H9 (cell line): ENCODE data around the gene MSI2. TPM values are rescaled to one million over a fixed set of nuclear protein-coding genes. Genes with fewer than 3 reads are reported as not detected.

Experiments used
- DNase-seq: peaks from one replicate; pipeline ENCODE4 v3.0.0-alpha.2; 2017
- H2AFZ ChIP-seq: one replicate; pipeline ENCODE4 v1.6.1; 2013; ENCODE audit warnings: mild to moderate bottlenecking, low read length, control low read depth, moderate library complexity
- H2AK5ac ChIP-seq: 2 replicates; pipeline ENCODE4 v1.6.1; 2013; ENCODE audit warnings: low read length, control low read depth, mixed read lengths; ENCODE audit not compliant: insufficient read length
- H2BK120ac ChIP-seq: one replicate; pipeline ENCODE4 v1.6.1; 2013; ENCODE audit warnings: low read depth, mild to moderate bottlenecking, low read length, control low read depth, inconsistent platforms; ENCODE audit not compliant: poor library complexity, severe bottlenecking
- H2BK12ac ChIP-seq: 2 replicates; pipeline ENCODE4 v1.6.1; 2013; ENCODE audit warnings: low read length, control low read depth, mixed read lengths, low read depth; ENCODE audit not compliant: insufficient read length
- H2BK15ac ChIP-seq: 2 replicates; pipeline ENCODE4 v1.6.1; 2013; ENCODE audit warnings: low read depth, low read length, control low read depth
- H2BK20ac ChIP-seq: one replicate; pipeline ENCODE4 v1.6.1; 2013; ENCODE audit warnings: low read depth, mild to moderate bottlenecking, low read length, control low read depth, inconsistent platforms; ENCODE audit not compliant: poor library complexity, severe bottlenecking
- H2BK5ac ChIP-seq: 2 replicates; pipeline ENCODE4 v1.6.1; 2013; ENCODE audit warnings: low read length, control low read depth, mixed read lengths; ENCODE audit not compliant: insufficient read length
- H3K14ac ChIP-seq: 2 replicates; pipeline ENCODE4 v1.6.1; 2013; ENCODE audit warnings: low read length, control low read depth; ENCODE audit not compliant: insufficient read depth
- H3K18ac ChIP-seq: 2 replicates; pipeline ENCODE4 v1.6.1; 2013; ENCODE audit warnings: low read depth, mild to moderate bottlenecking, mixed read lengths, low read length, control low read depth; ENCODE audit not compliant: insufficient read length
- H3K23ac ChIP-seq: 2 replicates; pipeline ENCODE4 v1.6.1; 2013; ENCODE audit warnings: low read length, control low read depth, mixed read lengths, low read depth; ENCODE audit not compliant: insufficient read length
- H3K23me2 ChIP-seq: 2 replicates; pipeline ENCODE4 v1.6.1; 2013; ENCODE audit warnings: low read depth, mild to moderate bottlenecking, mixed read lengths, low read length, control low read depth; ENCODE audit not compliant: insufficient read length, poor library complexity, severe bottlenecking
- H3K27ac ChIP-seq: 2 replicates; pipeline ENCODE4 v1.5.1; 2013; ENCODE audit warnings: low read length, control low read depth, mixed read lengths, low read depth; ENCODE audit not compliant: insufficient read length
- H3K27me3 ChIP-seq: 2 replicates; pipeline ENCODE4 v1.6.1; 2013; ENCODE audit warnings: low read length, control low read depth, inconsistent platforms; ENCODE audit not compliant: insufficient read depth
- H3K4ac ChIP-seq: 2 replicates; pipeline ENCODE4 v1.6.1; 2013; ENCODE audit warnings: low read depth, mild to moderate bottlenecking, control low read depth, inconsistent platforms, low read length, moderate library complexity
- H3K4me1 ChIP-seq: 2 replicates; pipeline ENCODE4 v1.6.1; 2013; ENCODE audit warnings: low read length, control low read depth, inconsistent platforms; ENCODE audit not compliant: insufficient read depth
- H3K4me2 ChIP-seq: 2 replicates; pipeline ENCODE4 v1.6.1; 2013; ENCODE audit warnings: low read length, control low read depth, mixed read lengths; ENCODE audit not compliant: insufficient read length, insufficient read depth
- H3K56ac ChIP-seq: 2 replicates; pipeline ENCODE4 v1.6.1; 2013; ENCODE audit warnings: low read depth, mild to moderate bottlenecking, mixed read lengths, low read length, control low read depth; ENCODE audit not compliant: insufficient read length
- H3K79me1 ChIP-seq: 2 replicates; pipeline ENCODE4 v1.6.1; 2013; ENCODE audit warnings: low read depth, mild to moderate bottlenecking, moderate library complexity, low read length, control low read depth, inconsistent platforms; ENCODE audit not compliant: insufficient read depth, poor library complexity, severe bottlenecking
- H3K79me2 ChIP-seq: 2 replicates; pipeline ENCODE4 v1.6.1; 2013; ENCODE audit warnings: low read length, control low read depth, inconsistent platforms; ENCODE audit not compliant: insufficient read depth
- H3K9ac ChIP-seq: 2 replicates; pipeline ENCODE4 v1.6.1; 2013; ENCODE audit warnings: low read length, control low read depth, mixed read lengths; ENCODE audit not compliant: insufficient read length; ENCODE audit errors: extremely low read depth
- H3K9me3 ChIP-seq: one replicate; pipeline ENCODE4 v1.6.1; 2013; ENCODE audit warnings: low read depth, low read length, inconsistent platforms; ENCODE audit not compliant: control insufficient read depth
- H3T11ph ChIP-seq: one replicate; pipeline ENCODE4 v1.6.1; 2013; ENCODE audit warnings: mild to moderate bottlenecking, low read length, control low read depth, inconsistent platforms
- H4K20me1 ChIP-seq: one replicate; pipeline ENCODE4 v1.6.1; 2013; ENCODE audit not compliant: control insufficient read depth, insufficient read length, insufficient read depth
- H4K5ac ChIP-seq: 2 replicates; pipeline ENCODE4 v1.6.1; 2013; ENCODE audit warnings: low read depth, mild to moderate bottlenecking, mixed read lengths, low read length, control low read depth; ENCODE audit not compliant: insufficient read length
- H4K8ac ChIP-seq: replicated peaks from 2 replicates; pipeline ENCODE4 v1.6.1; 2013; ENCODE audit warnings: low read length, control low read depth, mixed read lengths, low read depth; ENCODE audit not compliant: insufficient read length
- H4K91ac ChIP-seq: 2 replicates; pipeline ENCODE4 v1.6.1; 2013; ENCODE audit warnings: low read depth, mild to moderate bottlenecking, moderate library complexity, mixed read lengths, low read length, control low read depth; ENCODE audit not compliant: insufficient read length
- H3K27ac Mint-ChIP-seq, 3 experiments: 2 replicates in 2 of 3; 3 replicates in 1 of 3; pipeline ENCODE4 v1.8.0; 2020 to 2021; ENCODE audit warnings: mixed read lengths in 3 of 3, mild to moderate bottlenecking in 1 of 3, moderate library complexity in 1 of 3
- H3K27me3 Mint-ChIP-seq: 2 replicates; pipeline ENCODE4 v1.8.0; 2021; ENCODE audit warnings: low read depth, mild to moderate bottlenecking, moderate library complexity, mixed read lengths
- H3K36me3 Mint-ChIP-seq, 3 experiments: 2 replicates in 2 of 3; 3 replicates in 1 of 3; pipeline ENCODE4 v1.8.0; 2020 to 2021; ENCODE audit warnings: low read depth in 3 of 3, mixed read lengths in 3 of 3; ENCODE audit not compliant: insufficient read depth in 1 of 3
- H3K4me1 Mint-ChIP-seq, 2 experiments: 2 replicates each; pipeline ENCODE4 v1.8.0; 2020; ENCODE audit warnings: mixed read lengths in 2 of 2
- H3K4me3 Mint-ChIP-seq, 2 experiments: 2 replicates in 1 of 2; 3 replicates in 1 of 2; pipeline ENCODE4 v1.8.0; 2020 to 2021; ENCODE audit warnings: mild to moderate bottlenecking in 2 of 2, mixed read lengths in 2 of 2, moderate library complexity in 1 of 2
- H3K9me3 Mint-ChIP-seq, 2 experiments: 2 replicates in 1 of 2; 3 replicates in 1 of 2; pipeline ENCODE4 v1.8.0; 2020; ENCODE audit warnings: mild to moderate bottlenecking in 2 of 2, mixed read lengths in 2 of 2, moderate library complexity in 1 of 2
- WGBS: extraction: QIAGEN DNeasy Blood & Tissue Kit; methylation state at CpG from one replicate; pipeline ENCODE4 v1.1.7; 2013; ENCODE audit warnings: missing lambda C conversion rate, low lambda C conversion rate, mixed read lengths; ENCODE audit not compliant: insufficient read length; ENCODE audit errors: extremely low coverage; 5-methylcytosine and 5-hydroxymethylcytosine counted together
- total RNA-seq: library from RNA; stranded (reverse); gene quantifications from 2 replicates; pipeline ENCODE4 v1.2.1, GENCODE V29; 2021
- TF ChIP-seq, protein P1 (sequence below): fragments of 200-600 bp; sonication (generic); conservative IDR thresholded peaks from 3 replicates; pipeline ENCODE4 v1.8.0; 2021; ENCODE audit warnings: antibody characterized with exemption, mild to moderate bottlenecking

Gene MSI2
- total RNA-seq, 1 experiment from 2014 or later = 98.5 TPM

DNA sequence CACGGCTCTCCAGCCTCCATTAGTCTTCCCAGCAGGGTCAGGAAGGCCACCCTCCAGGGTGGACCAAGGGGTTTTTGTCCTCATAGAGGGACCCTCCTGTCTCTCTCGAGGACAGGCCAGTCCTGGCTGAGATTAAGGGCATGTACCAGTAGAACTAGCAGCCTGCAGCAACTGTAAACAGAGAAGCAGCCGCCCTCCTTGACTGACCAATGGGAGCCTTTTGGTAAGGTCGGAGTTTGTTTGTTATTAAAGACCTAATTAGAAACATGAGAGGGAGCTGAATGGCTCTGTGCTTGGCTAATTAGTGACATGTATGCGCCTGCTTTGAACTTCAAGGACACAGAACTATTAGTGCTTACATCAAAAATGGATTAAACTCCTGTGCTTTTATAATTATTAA lies 408.8 kb downstream of the MSI2 start:
- no peak overlapping the region for H3K27ac ChIP-seq
- H3K79me2 ChIP-seq = no peaks in the 10 kb centered on the region; the same call in 1 of the 2 replicates
- no peak overlapping the region for H4K8ac ChIP-seq
- H2BK20ac ChIP-seq = no peak overlapping the region
- peak overlapping the region; percentile 22 to 47 (median 24); a peak in 3 of 7 replicates for H3K27ac Mint-ChIP-seq
- no peak overlapping the region for H3T11ph ChIP-seq
- H2BK15ac ChIP-seq = no peak overlapping the region
- WGBS = no CpG with 5 or more reads among the region's 5 CpGs
- no peak overlapping the region for H2AFZ ChIP-seq
- H3K18ac ChIP-seq = no peak overlapping the region
- TF ChIP-seq, protein P1, sequence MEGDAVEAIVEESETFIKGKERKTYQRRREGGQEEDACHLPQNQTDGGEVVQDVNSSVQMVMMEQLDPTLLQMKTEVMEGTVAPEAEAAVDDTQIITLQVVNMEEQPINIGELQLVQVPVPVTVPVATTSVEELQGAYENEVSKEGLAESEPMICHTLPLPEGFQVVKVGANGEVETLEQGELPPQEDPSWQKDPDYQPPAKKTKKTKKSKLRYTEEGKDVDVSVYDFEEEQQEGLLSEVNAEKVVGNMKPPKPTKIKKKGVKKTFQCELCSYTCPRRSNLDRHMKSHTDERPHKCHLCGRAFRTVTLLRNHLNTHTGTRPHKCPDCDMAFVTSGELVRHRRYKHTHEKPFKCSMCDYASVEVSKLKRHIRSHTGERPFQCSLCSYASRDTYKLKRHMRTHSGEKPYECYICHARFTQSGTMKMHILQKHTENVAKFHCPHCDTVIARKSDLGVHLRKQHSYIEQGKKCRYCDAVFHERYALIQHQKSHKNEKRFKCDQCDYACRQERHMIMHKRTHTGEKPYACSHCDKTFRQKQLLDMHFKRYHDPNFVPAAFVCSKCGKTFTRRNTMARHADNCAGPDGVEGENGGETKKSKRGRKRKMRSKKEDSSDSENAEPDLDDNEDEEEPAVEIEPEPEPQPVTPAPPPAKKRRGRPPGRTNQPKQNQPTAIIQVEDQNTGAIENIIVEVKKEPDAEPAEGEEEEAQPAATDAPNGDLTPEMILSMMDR = no peak
- H3K4me1 ChIP-seq = peaks cover 3% of the 10 kb centered on the region; the same call in 1 of the 2 replicates
- no peaks in the 10 kb centered on the region for H3K9me3 Mint-ChIP-seq
- H3K4ac ChIP-seq = no peak overlapping the region
- H3K14ac ChIP-seq = no peak overlapping the region
- H3K9ac ChIP-seq = no peak overlapping the region
- H2BK12ac ChIP-seq = no peak overlapping the region
- no peaks in the 10 kb centered on the region for H3K23me2 ChIP-seq
- H3K9me3 ChIP-seq = no peaks in the 10 kb centered on the region
- H3K27me3 Mint-ChIP-seq = no peaks in the 10 kb centered on the region
- no peaks in the 10 kb centered on the region for H4K20me1 ChIP-seq
- H2BK120ac ChIP-seq = no peak overlapping the region
- no peak overlapping the region for H4K5ac ChIP-seq
- no peak overlapping the region for H3K4me3 Mint-ChIP-seq
- peaks cover 53 to 62% of the 10 kb centered on the region in 2 experiments for H3K4me1 Mint-ChIP-seq
- DNase-seq = peak; percentile 59
- H3K4me2 ChIP-seq = no peak overlapping the region
- H3K23ac ChIP-seq = no peak overlapping the region
- H3K56ac ChIP-seq = no peak overlapping the region
- H2BK5ac ChIP-seq = no peak overlapping the region
- H3K79me1 ChIP-seq = no peaks in the 10 kb centered on the region
- H3K36me3 Mint-ChIP-seq = peaks cover 0 to 8% (median 0%) of the 10 kb centered on the region in 3 experiments; a peak in 2 of 7 replicates
- no peak overlapping the region for H2AK5ac ChIP-seq
- H4K91ac ChIP-seq = no peak overlapping the region
- H3K27me3 ChIP-seq = no peaks in the 10 kb centered on the region
